ENCODE results near the gene NUP93.
"Not testable (repeated sequence)": the region's sequence is repeated elsewhere in the genome, so short reads cannot be mapped to it uniquely, and the experiment has no call there.

NUP93 gene

DNA sequence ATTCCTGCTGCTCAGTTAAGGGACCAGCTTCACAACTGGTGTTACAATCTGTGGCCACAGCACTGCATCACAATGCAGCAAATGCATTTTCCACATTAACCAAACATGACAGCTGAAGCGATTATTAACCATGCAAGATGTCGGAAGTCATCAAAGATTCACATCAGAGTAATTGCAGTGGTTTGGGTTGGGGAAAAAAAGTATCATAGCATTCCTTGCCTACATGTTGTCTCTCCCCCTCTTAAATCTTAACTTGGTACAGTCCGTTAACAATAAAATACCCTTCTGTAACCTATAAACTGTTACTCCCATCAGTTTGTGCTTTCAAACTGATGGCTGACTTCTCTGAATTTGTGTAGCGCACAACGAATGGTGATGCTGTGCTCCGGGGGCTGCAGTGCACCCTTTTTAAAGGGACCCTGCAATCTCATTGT, 51.6 kb downstream of the NUP93 start:
- DNase-seq = no peak

DNA sequence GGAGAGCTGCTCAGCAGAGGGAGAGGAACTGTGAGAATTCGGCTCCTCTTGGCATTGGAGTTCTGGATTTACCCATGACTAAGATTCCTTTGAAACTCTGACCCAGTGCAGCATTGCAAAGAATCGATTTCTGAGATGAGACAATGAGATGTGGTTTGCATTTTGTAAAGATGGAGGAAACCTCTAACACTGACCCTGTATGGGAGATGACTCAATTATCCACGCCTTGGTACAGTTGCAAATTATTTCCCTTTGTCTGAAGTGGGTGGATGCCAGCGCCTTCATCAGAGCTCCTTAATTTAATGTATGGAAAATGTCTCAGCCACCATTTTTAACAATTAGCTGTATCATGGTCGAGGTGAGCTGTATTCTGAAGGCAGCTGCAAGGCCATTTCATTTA, 53.4 kb downstream of the NUP93 start:
- DNase-seq = no peak

GRCh38 chr16:56785317-56785716, 55.4 kb downstream of the NUP93 start:
- DNase-seq = no peak

DNA sequence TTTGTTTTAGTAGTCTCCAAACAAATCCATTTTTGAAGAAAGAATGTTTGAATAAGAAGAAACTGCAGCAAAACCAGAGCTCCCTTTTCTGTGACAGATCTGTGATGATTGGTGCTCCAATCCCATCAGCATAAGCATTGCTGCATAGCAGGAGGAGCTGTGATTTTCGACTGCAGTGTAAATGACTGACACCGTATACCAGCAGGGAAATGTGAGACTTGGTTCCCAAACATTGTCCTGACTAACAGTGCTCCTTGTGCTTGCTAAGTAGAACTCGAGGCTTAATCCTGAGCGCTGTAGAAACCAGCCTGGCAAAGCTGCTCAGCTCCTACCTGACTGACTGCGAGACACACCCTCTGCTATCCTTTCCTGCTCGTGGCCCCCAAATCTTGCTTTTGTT, 57.2 kb downstream of the NUP93 start:
- DNase-seq = no peak

DNA sequence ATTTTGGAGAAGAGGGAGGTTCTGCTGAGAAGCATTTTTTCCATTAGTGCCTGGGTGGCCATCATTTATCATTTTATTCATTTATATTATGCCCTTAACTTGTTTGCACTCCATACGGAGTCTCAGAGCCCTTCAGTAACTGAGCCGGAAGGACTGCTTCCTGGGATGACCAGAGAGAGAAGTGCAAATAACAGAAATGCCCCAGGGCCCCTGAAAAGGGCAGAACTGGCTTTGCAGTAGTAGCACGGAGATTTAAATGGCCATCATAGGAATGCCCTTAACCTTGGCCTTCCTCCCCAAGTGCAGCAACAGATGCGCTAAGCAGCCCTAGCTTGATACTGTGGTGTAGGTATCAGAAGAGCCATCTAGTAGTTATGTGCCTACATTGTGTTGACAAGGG, 58.5 kb downstream of the NUP93 start:
- no peak for DNase-seq

GRCh38 chr16:56789360-56789759, 59.4 kb downstream of the NUP93 start:
- no peak for DNase-seq

- no peak for DNase-seq
Measured at GRCh38 chr16:56792967-56793366, 63.0 kb downstream of the NUP93 start.

GRCh38 chr16:56793492-56793891, 63.6 kb downstream of the NUP93 start:
- no peak for DNase-seq

DNA sequence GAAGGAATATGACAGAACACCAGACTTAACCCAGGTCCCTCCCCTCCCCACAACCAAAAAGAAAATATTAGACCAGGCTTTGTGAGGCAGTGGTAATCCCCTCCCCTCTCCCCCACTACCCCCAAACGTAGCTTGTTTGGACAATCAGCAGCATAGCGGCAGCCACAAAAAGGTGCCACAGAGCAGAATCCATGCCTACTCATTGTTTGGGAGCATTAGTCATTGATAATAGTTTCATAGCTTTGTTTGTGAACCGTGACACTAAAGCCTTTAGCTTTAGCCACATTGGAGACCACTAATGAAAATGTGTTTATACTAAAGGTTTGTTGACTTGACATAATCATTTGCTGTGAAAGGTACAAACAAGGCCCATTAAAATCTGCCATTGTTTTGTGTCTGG, 65.1 kb downstream of the NUP93 start:
- no peak for DNase-seq

DNA sequence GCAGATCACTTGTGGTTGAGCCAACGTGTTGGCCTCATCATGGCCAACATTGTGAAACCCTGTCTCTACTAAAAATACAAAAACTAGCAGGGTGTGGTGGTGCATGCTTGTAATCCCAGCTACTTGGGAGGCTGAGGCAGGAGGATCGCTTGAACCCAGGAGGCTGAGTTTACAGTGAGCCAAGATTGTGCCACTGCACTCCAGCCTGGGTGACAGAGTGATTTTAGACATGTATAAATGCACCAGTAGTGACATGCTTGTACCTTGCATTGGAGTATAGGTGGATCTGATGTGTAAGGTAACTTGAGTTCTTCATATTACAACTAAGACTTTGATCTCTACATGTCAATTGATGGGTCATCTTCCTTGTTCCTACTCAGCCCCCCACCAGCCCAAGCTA, 67.1 kb downstream of the NUP93 start:
- DNase-seq = not testable (repeated sequence)

DNA sequence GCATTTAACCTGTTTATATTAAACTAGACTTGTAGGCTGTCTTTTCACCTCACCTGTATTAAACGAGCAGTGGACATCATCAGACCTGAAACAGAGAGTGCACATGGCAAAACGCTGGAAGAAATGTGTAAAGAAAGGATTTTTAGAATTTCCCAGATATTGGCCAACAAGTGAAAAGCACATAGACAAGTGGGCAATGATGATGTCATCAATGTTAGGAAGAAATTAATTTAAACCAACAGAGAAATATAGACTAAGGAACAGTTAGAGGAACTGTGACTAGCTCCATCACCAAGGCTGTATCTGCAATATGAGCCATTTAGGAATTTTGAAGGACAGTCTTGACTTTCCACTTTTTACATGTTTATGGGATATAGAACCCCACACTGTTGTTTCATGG, 67.9 kb downstream of the NUP93 start:
- no peak for DNase-seq

GRCh38 chr16:56798955-56799354, 69.0 kb downstream of the NUP93 start:
- DNase-seq = no peak

GRCh38 chr16:56800355-56800754, 70.4 kb downstream of the NUP93 start:
- no peak for DNase-seq

DNA sequence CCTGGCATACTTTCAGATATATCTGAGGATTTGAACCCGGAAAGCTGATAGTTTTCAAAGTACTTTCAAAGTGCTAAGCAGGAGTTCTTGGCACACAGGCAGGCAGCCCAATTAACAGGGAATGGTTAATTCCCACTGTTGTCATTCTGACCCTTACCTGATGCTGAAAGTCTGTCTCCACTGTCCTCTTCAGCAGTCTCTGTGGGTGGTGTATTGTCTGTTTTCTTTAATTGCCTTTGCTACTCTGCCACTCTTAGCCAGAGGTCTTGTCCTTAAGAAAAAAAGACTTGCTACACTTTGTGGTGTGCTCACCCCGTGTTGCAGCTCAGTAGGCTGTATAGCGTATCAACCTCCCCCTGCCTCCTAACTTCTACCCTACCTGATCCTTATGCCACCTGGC, 71.8 kb downstream of the NUP93 start:
- no peak for DNase-seq

GRCh38 chr16:56807011-56807675, 77.2 kb downstream of the NUP93 start:
- DNase-seq = no peak

- DNase-seq = not testable (repeated sequence)
Measured at GRCh38 chr16:56807676-56808067, 77.7 kb downstream of the NUP93 start.

- DNase-seq = no peak
Measured at GRCh38 chr16:56810954-56811353, 81.0 kb downstream of the NUP93 start.

DNA sequence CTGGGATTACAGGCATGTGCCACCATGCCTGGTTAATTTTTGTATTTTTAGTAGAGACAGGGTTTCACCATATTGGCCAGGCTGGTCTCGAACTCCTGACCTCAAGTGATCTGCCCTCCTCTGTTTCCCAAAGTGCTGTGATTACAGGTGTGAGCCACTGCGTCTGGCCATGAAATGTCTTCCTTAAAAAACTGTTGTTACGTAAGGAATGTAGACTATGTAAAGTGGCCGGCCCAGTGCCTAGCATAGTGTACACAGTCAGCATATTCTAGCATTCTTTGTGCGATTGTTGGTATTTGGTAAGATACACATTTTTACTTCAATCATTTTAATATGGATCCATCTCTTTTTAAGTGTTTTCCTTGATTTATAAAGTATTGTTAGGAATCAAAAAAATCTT, 81.7 kb downstream of the NUP93 start:
- not testable (repeated sequence) for DNase-seq

DNA sequence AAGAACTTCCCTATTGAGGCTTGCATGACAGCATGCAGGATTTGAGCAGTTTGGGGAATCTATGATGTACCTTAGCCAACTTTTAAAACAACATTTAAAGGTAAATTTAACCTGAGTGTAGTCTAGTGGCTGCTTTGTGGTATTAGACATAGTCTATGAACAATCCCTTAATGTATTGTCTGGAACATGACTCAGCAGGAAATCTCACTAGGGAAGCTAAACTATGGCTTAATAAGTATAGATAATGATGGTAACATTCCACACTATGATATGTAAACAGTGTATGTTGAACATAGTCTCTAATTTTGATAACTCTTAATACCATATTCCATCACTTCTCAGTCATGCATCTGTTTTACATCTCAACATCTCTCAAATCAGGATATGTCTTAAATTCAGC, 83.0 kb downstream of the NUP93 start:
- DNase-seq = no peak

GRCh38 chr16:56814537-56815432, 84.9 kb downstream of the NUP93 start:
- DNase-seq = no peak

- DNase-seq = no peak
Measured at GRCh38 chr16:56815721-56816120, 85.8 kb downstream of the NUP93 start.

DNA sequence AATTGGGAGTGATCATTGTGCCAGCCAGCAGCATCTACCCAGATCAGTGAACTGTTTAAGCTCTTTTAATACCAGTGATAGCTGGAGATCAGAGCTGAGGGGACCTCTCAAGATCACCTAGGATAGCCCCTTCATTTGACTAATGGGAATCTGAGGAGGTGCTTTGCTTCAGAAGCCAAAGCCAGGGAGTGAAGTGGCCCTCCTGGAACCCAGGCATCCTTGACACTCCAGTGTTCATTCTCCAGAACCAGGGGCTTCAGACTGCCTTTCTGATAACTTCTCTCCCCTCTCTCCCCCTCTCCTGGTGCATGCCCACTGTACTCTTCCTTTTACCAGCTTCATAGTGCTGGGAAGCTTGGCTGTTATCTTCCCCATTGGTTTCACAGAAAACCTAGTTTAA, 87.1 kb downstream of the NUP93 start:
- DNase-seq = no peak

- no peak for DNase-seq
Measured at GRCh38 chr16:56817938-56818337, 88.0 kb downstream of the NUP93 start.

DNA sequence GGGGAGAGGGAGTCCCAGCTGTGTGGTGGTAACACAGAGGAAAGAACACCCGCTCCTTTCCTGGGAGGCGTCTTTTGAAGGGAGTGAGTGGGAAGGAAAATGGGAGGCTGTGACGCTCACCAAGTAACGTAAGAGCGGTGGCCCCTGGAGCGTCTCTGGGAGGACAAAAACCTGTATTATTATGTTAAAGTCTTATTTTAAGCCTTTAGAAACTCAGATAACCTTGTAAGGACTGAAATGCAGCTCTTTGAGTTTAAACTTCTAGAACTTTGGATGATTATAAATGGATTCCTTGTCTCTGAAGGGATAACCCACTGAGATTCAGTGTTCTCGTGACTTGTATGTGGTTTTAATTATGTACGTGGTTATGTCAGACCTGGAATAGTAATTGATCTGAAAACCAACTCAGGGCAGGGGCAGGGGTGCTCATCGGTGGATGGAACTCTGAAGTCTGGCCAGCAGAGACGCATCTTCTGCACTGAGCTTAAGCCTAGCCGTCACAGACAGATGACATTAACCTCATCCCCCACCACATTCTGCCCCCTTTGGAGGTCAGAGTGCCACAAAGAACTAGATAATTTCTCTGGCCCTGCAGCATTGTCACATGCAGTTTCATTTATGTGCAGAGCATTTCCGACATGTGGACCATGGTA, 93.3 kb downstream of the NUP93 start:
- DNase-seq = no peak

Measured in NCI-H187 treated with DMSO at 0.1 percent for 48 hours (cell line).